Measurements from ENCODE around the gene HLCS. TPM values are rescaled to one million over a fixed set of nuclear protein-coding genes. Genes with fewer than 3 reads are reported as not detected.

Gene HLCS
- total and polyA plus RNA-seq, 7 donors: 3.0 to 26.0 (median 12.5) TPM

GRCh38 chr21:36759348-36760083 is 207.0 kb downstream of the HLCS start:
- DNase-seq: no peak
- no peak for TF ChIP-seq POLR2AphosphoS5 (IDR thresholded peaks at IDR 0.05)
- TF ChIP-seq POLR2A (IDR thresholded peaks at IDR 0.05): no peak
- TF ChIP-seq CTCF (IDR thresholded peaks at IDR 0.05): no peak
- WGBS, 2 donors: 82 to 86% methylated on average over 12 of the region's 12 CpGs
- Histone ChIP-seq H3K4me1 (no peaks in the 10 kb centered on the region), H3K9me3 (no peaks in the 10 kb centered on the region), H3K27me3 (no peaks in the 10 kb centered on the region), H3K4me3 (no peak overlapping the region), H3K36me3 (peaks cover 0 to 10% (median 6%) of the 10 kb centered on the region in 4 donors), H3K27ac (no peak overlapping the region)
- intact Hi-C loops (cut with DNase I): no loop called here

GRCh38 chr21:36757196-36757595 is 209.3 kb downstream of the HLCS start:
- 95 to 98% methylated on average over 6 of the region's 6 CpGs for WGBS, 2 donors
- Histone ChIP-seq H3K36me3 (peaks cover 0 to 14% (median 5%) of the 10 kb centered on the region in 4 donors), H3K4me1 (no peaks in the 10 kb centered on the region), H3K27me3 (no peaks in the 10 kb centered on the region), H3K9me3 (no peaks in the 10 kb centered on the region), H3K4me3 (no peak overlapping the region), H3K27ac (no peak overlapping the region)
- DNase-seq: no peak
- intact Hi-C loops (cut with DNase I): no loop called here
- TF ChIP-seq EP300 (IDR thresholded peaks at IDR 0.05): no peak

- Histone ChIP-seq H3K4me1 (no peaks in the 10 kb centered on the region), H3K27ac (no peak overlapping the region), H3K36me3 (peaks cover 0 to 14% (median 5%) of the 10 kb centered on the region in 4 donors), H3K4me3 (no peak overlapping the region), H3K27me3 (no peaks in the 10 kb centered on the region), H3K9me3 (no peaks in the 10 kb centered on the region)
- TF ChIP-seq POLR2A (IDR thresholded peaks at IDR 0.05) (no peak), CTCF (IDR thresholded peaks at IDR 0.05) (no peak), EP300 (IDR thresholded peaks at IDR 0.05) (no peak), POLR2AphosphoS5 (IDR thresholded peaks at IDR 0.05) (no peak)
- WGBS, 2 donors: 78 to 80% methylated on average over 7 of the region's 7 CpGs
- no peak for DNase-seq
- intact Hi-C loops (cut with DNase I): no loop called here
These were observed 209.9 kb downstream of the HLCS start for GRCh38 chr21:36756527-36756926.

GRCh38 chr21:36754241-36754898 is 212.1 kb downstream of the HLCS start:
- H3K27me3 ChIP-seq: no peaks in the 10 kb centered on the region
- no peak overlapping the region for H3K4me3 ChIP-seq
- peaks cover 0 to 8% (median 0%) of the 10 kb centered on the region in 4 donors for H3K4me1 ChIP-seq
- DNase-seq: no peak
- intact Hi-C loops (cut with DNase I): no loop called here
- H3K9me3 ChIP-seq: no peaks in the 10 kb centered on the region
- H3K36me3 ChIP-seq: peaks cover 0 to 14% (median 4%) of the 10 kb centered on the region in 4 donors
- 93 to 95% methylated on average over 22 of the region's 22 CpGs for WGBS, 2 donors
- TF ChIP-seq CTCF (IDR thresholded peaks at IDR 0.05) (no peak), EP300 (IDR thresholded peaks at IDR 0.05) (no peak), POLR2A (IDR thresholded peaks at IDR 0.05) (no peak), POLR2AphosphoS5 (IDR thresholded peaks at IDR 0.05) (no peak)
- no peak overlapping the region for H3K27ac ChIP-seq

GRCh38 chr21:36753556-36753955 is 212.9 kb downstream of the HLCS start:
- WGBS, 2 donors: 91 to 92% methylated on average over 3 of the region's 3 CpGs
- Histone ChIP-seq H3K27ac (no peak overlapping the region), H3K36me3 (peaks cover 0 to 10% (median 1%) of the 10 kb centered on the region in 4 donors), H3K9me3 (no peaks in the 10 kb centered on the region), H3K4me3 (no peak overlapping the region), H3K27me3 (peaks cover 3 to 4% (median 3%) of the 10 kb centered on the region in 3 donors), H3K4me1 (peaks cover 0 to 8% (median 0%) of the 10 kb centered on the region in 4 donors)
- TF ChIP-seq EP300 (IDR thresholded peaks at IDR 0.05) (no peak), CTCF (IDR thresholded peaks at IDR 0.05) (no peak), POLR2A (IDR thresholded peaks at IDR 0.05) (no peak), POLR2AphosphoS5 (IDR thresholded peaks at IDR 0.05) (no peak)
- intact Hi-C loops (cut with DNase I): no loop called here
- no peak for DNase-seq

Measured in sigmoid colon (tissue), 7 donors.